WTC11 (cell line): Measurements from ENCODE around the gene FOXA1. TPM values are rescaled to one million over a fixed set of nuclear protein-coding genes. Genes with fewer than 3 reads are reported as not detected.

ENCODE experiments used
- ATAC-seq: fragments of 200-7000 bp; cut with Tn5 transposase; 2 replicates; pipeline ENCODE4 v1.10.0; 2021; ENCODE audit warnings: mild to moderate bottlenecking, moderate library complexity
- CTCF ChIA-PET: fragments of 300-600 bp; sonication (Branson Sonifier 250); formaldehyde crosslinking; loops from one replicate; lab custom pipeline; 2021; ENCODE audit warnings: antibody characterized with exemption; lab: Charles Lee
- POLR2A ChIA-PET: fragments of 350-600 bp; sonication (Branson Sonifier 250); formaldehyde crosslinking; loops from one replicate; lab custom pipeline; 2021; ENCODE audit warnings: antibody characterized with exemption; lab: Charles Lee
- DNase-seq: peaks from one replicate; pipeline ENCODE4 v3.0.0; 2021; ENCODE audit warnings: low spot score
- H3K27ac Mint-ChIP-seq: 2 replicates; pipeline ENCODE4 v1.8.0; 2021; ENCODE audit warnings: mixed read lengths
- H3K27me3 Mint-ChIP-seq: 2 replicates; pipeline ENCODE4 v1.8.0; 2021; ENCODE audit warnings: low read depth, mild to moderate bottlenecking, moderate library complexity, mixed read lengths
- H3K36me3 Mint-ChIP-seq: 2 replicates; pipeline ENCODE4 v1.8.0; 2021; ENCODE audit warnings: mixed read lengths
- H3K4me1 Mint-ChIP-seq: 2 replicates; pipeline ENCODE4 v1.8.0; 2022; ENCODE audit warnings: mixed read lengths
- H3K4me3 Mint-ChIP-seq: 2 replicates; pipeline ENCODE4 v1.8.0; 2021; ENCODE audit warnings: mild to moderate bottlenecking, moderate library complexity, mixed read lengths
- H3K9me3 Mint-ChIP-seq: 2 replicates; pipeline ENCODE4 v1.8.0; 2021; ENCODE audit warnings: mixed read lengths
- ARID4B ChIP-seq: sonication (generic); formaldehyde crosslinking; IDR thresholded peaks from 2 replicates; pipeline ENCODE4 v1.8.0; 2023; ENCODE audit warnings: missing genetic modification reagents, mild to moderate bottlenecking, borderline replicate concordance
- ATF2 ChIP-seq: sonication (generic); formaldehyde crosslinking; IDR thresholded peaks from 2 replicates; pipeline ENCODE4 v1.8.1; 2022; ENCODE audit warnings: low read depth, missing genetic modification reagents, borderline replicate concordance
- CTCF ChIP-seq: fragments of 200-600 bp; IDR thresholded peaks from 2 replicates; pipeline ENCODE4 v1.8.0; 2022; ENCODE audit warnings: antibody characterized with exemption
- E2F1 ChIP-seq: sonication (generic); formaldehyde crosslinking; IDR thresholded peaks from 2 replicates; pipeline ENCODE4 v1.8.0; 2022; ENCODE audit warnings: mild to moderate bottlenecking, missing genetic modification reagents
- FOXJ3 ChIP-seq: sonication (generic); formaldehyde crosslinking; IDR thresholded peaks from 2 replicates; pipeline ENCODE4 v1.9.0; 2021; ENCODE audit warnings: missing genetic modification reagents, mild to moderate bottlenecking, borderline replicate concordance
- GABPB1 ChIP-seq: sonication (generic); formaldehyde crosslinking; IDR thresholded peaks from 2 replicates; pipeline ENCODE4 v1.8.1; 2023; ENCODE audit warnings: mild to moderate bottlenecking, missing genetic modification reagents
- HMGXB4 ChIP-seq: sonication (generic); formaldehyde crosslinking; IDR thresholded peaks from 2 replicates; pipeline ENCODE4 v1.8.1; 2023; ENCODE audit warnings: mild to moderate bottlenecking, moderate library complexity, missing genetic modification reagents
- JUN ChIP-seq: sonication (generic); formaldehyde crosslinking; IDR thresholded peaks from 2 replicates; pipeline ENCODE4 v1.8.0; 2023; ENCODE audit warnings: mild to moderate bottlenecking, missing genetic modification reagents
- MYBL2 ChIP-seq: sonication (generic); formaldehyde crosslinking; IDR thresholded peaks from 2 replicates; pipeline ENCODE4 v1.8.1; 2023; ENCODE audit warnings: mild to moderate bottlenecking, moderate library complexity, missing genetic modification reagents
- NFATC4 ChIP-seq: fragments of 250-450 bp; sonication (Bioruptor Pico); IDR thresholded peaks from 2 replicates; pipeline ENCODE4 v1.9.0; 2021; ENCODE audit warnings: mild to moderate bottlenecking
- NFE2L1 ChIP-seq: sonication (generic); formaldehyde crosslinking; IDR thresholded peaks from 2 replicates; pipeline ENCODE4 v1.8.1; 2023; ENCODE audit warnings: missing genetic modification reagents
- NR2C2 ChIP-seq: sonication (generic); formaldehyde crosslinking; IDR thresholded peaks from 2 replicates; pipeline ENCODE4 v1.8.0; 2022; ENCODE audit warnings: mild to moderate bottlenecking, missing genetic modification reagents
- TCF7 ChIP-seq: sonication (generic); formaldehyde crosslinking; IDR thresholded peaks from 2 replicates; pipeline ENCODE4 v1.8.0; 2022; ENCODE audit warnings: mild to moderate bottlenecking, low read depth, missing genetic modification reagents, moderate library complexity
- TEAD4 ChIP-seq: sonication (generic); formaldehyde crosslinking; IDR thresholded peaks from 2 replicates; pipeline ENCODE4 v1.8.0; 2022; ENCODE audit warnings: mild to moderate bottlenecking, missing genetic modification reagents
- ZNF263 ChIP-seq: sonication (generic); formaldehyde crosslinking; IDR thresholded peaks from 2 replicates; pipeline ENCODE4 v1.8.1; 2022; ENCODE audit warnings: low read depth, mild to moderate bottlenecking, moderate library complexity, missing genetic modification reagents
- ZNF512 ChIP-seq: sonication (generic); formaldehyde crosslinking; IDR thresholded peaks from 2 replicates; pipeline ENCODE4 v1.8.1; 2022; ENCODE audit warnings: missing genetic modification reagents, borderline replicate concordance
- total RNA-seq: library from RNA; stranded (reverse); gene quantifications from 3 replicates; pipeline ENCODE4 v1.2.3, GENCODE V29; 2021

Gene FOXA1
- total RNA-seq, 1 experiment from 2014 or later, result 0.28 TPM

GRCh38 chr14:37597914-37598746 is 3.1 kb upstream of the FOXA1 start:
- no peaks in the 10 kb centered on the region for H3K9me3 Mint-ChIP-seq
- H3K27ac Mint-ChIP-seq, result no peak overlapping the region
- peaks cover 96% of the 10 kb centered on the region for H3K27me3 Mint-ChIP-seq
- H3K4me3 Mint-ChIP-seq, result peak overlapping the region; percentile 69
- H3K36me3 Mint-ChIP-seq, result no peaks in the 10 kb centered on the region
- H3K4me1 Mint-ChIP-seq, result peaks cover 49% of the 10 kb centered on the region
- DNase-seq (peak; percentile 32), ATAC-seq (peak; percentile 5; the same call in 1 of the 2 replicates)
- TF ChIP-seq TEAD4 (CRISPR knock-in tag), result no peak
- TF ChIP-seq ZNF263 (CRISPR knock-in tag), result no peak; the same call in 1 of the 2 replicates
- no peak for TF ChIP-seq GABPB1 (CRISPR knock-in tag)
- no peak for TF ChIP-seq FOXJ3
- TF ChIP-seq E2F1 (CRISPR knock-in tag), result no peak
- TF ChIP-seq ATF2 (CRISPR knock-in tag), result no peak
- TF ChIP-seq JUN (CRISPR knock-in tag), result no peak
- no peak for TF ChIP-seq NFATC4 (CRISPR knock-in tag)
- CTCF ChIA-PET, result interaction anchor here (0.6 to 4.6 kb wide), 14 partner anchors 10 to 728 kb away, joined by 3 to 17 read pairs (median 4); no protein-coding TSS in a partner anchor
- POLR2A ChIA-PET, result no interaction called here

GRCh38 chr14:37597538-37597913 is 2.5 kb upstream of the FOXA1 start:
- TF ChIP-seq NFE2L1, result no peak
- TF ChIP-seq HMGXB4 (CRISPR knock-in tag), result 0 out of 2 replicates have a peak, but pooled peaks have one; percentile 39
- TF ChIP-seq NR2C2 (CRISPR knock-in tag), result no peak
- peak; percentile 87 for TF ChIP-seq ZNF263 (CRISPR knock-in tag)
- TF ChIP-seq MYBL2, result no peak
- TF ChIP-seq CTCF, result peak; percentile 58; the same call in 1 of the 2 replicates
- no peak for TF ChIP-seq JUN (CRISPR knock-in tag)
- TF ChIP-seq ZNF512, result no peak
- TF ChIP-seq ARID4B, result no peak
- TF ChIP-seq TCF7 (CRISPR knock-in tag), result no peak
- TF ChIP-seq, all 79 proteins: peak for 3
- ChIA-PET CTCF (interaction anchor here (0.5 to 4.6 kb wide), 13 partner anchors 10 to 1077 kb away, joined by 3 to 17 read pairs (median 3); no protein-coding TSS in a partner anchor), POLR2A (interaction anchor here (1.0 kb wide), 1 partner anchor 10 kb away, joined by 4 read pairs; no protein-coding TSS in a partner anchor)
- Mint-ChIP-seq H3K9me3 (no peaks in the 10 kb centered on the region), H3K4me3 (peak overlapping the region; percentile 69), H3K36me3 (no peaks in the 10 kb centered on the region), H3K27me3 (peaks cover 96% of the 10 kb centered on the region), H3K27ac (no peak overlapping the region), H3K4me1 (peaks cover 55% of the 10 kb centered on the region)
- DNase-seq (peak; percentile 72), ATAC-seq (no peak; the same call in 1 of the 2 replicates)
